K562 (cell line): ENCODE measurements around the gene ERI2. TPM values are rescaled to one million over a fixed set of nuclear protein-coding genes. Genes with fewer than 3 reads are reported as not detected.

Experiments
- BDP1 ChIP-seq: IDR thresholded peaks from 3 replicates; pipeline ENCODE4 v1.6.1; 2011; ENCODE audit not compliant: insufficient read length, insufficient read depth
- CBX8 ChIP-seq: fragments of 200-600 bp; sonication (generic); IDR thresholded peaks from 2 replicates; pipeline ENCODE4 v1.6.1; 2012; ENCODE audit warnings: borderline replicate concordance, mixed run types, low read depth, mild to moderate bottlenecking, moderate library complexity, mixed read lengths, low read length, control low read depth, inconsistent platforms; ENCODE audit not compliant: poor library complexity, severe bottlenecking; ENCODE audit errors: extremely low read depth
- GATAD2A ChIP-seq: fragments of 450-650 bp; IDR thresholded peaks from 2 replicates; pipeline ENCODE4 v1.6.1; 2017
- KDM1A ChIP-seq, 2 experiments: fragments of 450-650 bp; IDR thresholded peaks; 2 replicates each; pipeline ENCODE4 v1.6.1; 2016; ENCODE audit warnings: mild to moderate bottlenecking in 2 of 2
- MED1 ChIP-seq: sonication (generic); formaldehyde crosslinking; IDR thresholded peaks from 2 replicates; pipeline ENCODE4 v1.8.1; 2023; ENCODE audit warnings: missing genetic modification reagents, borderline replicate concordance
- MTF1 ChIP-seq: fragments of 250-450 bp; sonication (Bioruptor Pico); IDR thresholded peaks from 2 replicates; pipeline ENCODE4 v1.9.0; 2021; ENCODE audit warnings: moderate library complexity, mild to moderate bottlenecking, inconsistent platforms, borderline replicate concordance
- POLR2AphosphoS5 ChIP-seq: IDR thresholded peaks from 2 replicates; pipeline ENCODE4 v1.6.1; 2011; ENCODE audit warnings: mild to moderate bottlenecking, low read depth, low read length, moderate library complexity; ENCODE audit not compliant: control insufficient read depth, insufficient read depth
- RBM15 ChIP-seq: fragments of 200-400 bp; formaldehyde crosslinking; IDR thresholded peaks from 2 replicates; pipeline ENCODE4 v1.6.1; 2018; ENCODE audit warnings: mild to moderate bottlenecking, low read length, moderate library complexity; ENCODE audit not compliant: insufficient read depth
- SIN3A ChIP-seq, 2 experiments: fragments of 150-350 bp in 1 of 2; IDR thresholded peaks; 2 replicates each; pipeline ENCODE4 v1.6.1; 2011 to 2016; ENCODE audit warnings: borderline replicate concordance in 2 of 2, low read depth in 2 of 2, low read length in 2 of 2, mild to moderate bottlenecking in 2 of 2, moderate library complexity in 2 of 2; ENCODE audit not compliant: control insufficient read depth in 1 of 2
- SMAD4 ChIP-seq: fragments of 250-450 bp; sonication (Bioruptor Pico); conservative IDR thresholded peaks from 2 replicates; pipeline ENCODE4 v1.8.0; 2021; ENCODE audit warnings: inconsistent platforms, mild to moderate bottlenecking, moderate library complexity
- STAG1 ChIP-seq: sonication (generic); formaldehyde crosslinking; IDR thresholded peaks from 2 replicates; pipeline ENCODE4 v1.5.0; 2020; ENCODE audit warnings: missing genetic modification reagents, borderline replicate concordance
- TARDBP ChIP-seq: fragments of 450-650 bp; IDR thresholded peaks from 2 replicates; pipeline ENCODE4 v1.6.1; 2016
- TRIM28 ChIP-seq: fragments of 450-650 bp; IDR thresholded peaks from 2 replicates; pipeline ENCODE4 v1.6.1; 2017
- ZFP30 ChIP-seq: fragments of 250-450 bp; sonication (Bioruptor Pico); IDR thresholded peaks from 2 replicates; pipeline ENCODE4 v1.8.0; 2022; ENCODE audit warnings: moderate library complexity, mild to moderate bottlenecking, inconsistent platforms, borderline replicate concordance
- ZNF436 ChIP-seq: fragments of 250-450, 450-650 bp; sonication (Bioruptor Pico); formaldehyde crosslinking; IDR thresholded peaks from 2 replicates; pipeline ENCODE4 v1.7.0; 2020; ENCODE audit warnings: mild to moderate bottlenecking
- polyA plus RNA-seq, 8 experiments: library from polyadenylated mRNA; depleted of rRNA in 4 of 8; stranded (reverse) in 5 of 8; unstranded in 3 of 8; fragments of >200 nt; fragmentation: Nextera tagmentation in 2 of 8; fragmentation: Illumina TruSeq in 1 of 8; extraction: Ambion mirVana in 2 of 8; extraction: Trizol in 1 of 8; gene quantifications; 2 replicates each; pipeline versions ENCODE4 v1.2.1 to v1.2.3, GENCODE V29; 2011 to 2014; ENCODE audit warnings: inconsistent platforms in 1 of 8, missing spikeins in 1 of 8
- total RNA-seq, 7 experiments: library from RNA; depleted of rRNA in 6 of 7; stranded (reverse); fragments of >200 nt in 6 of 7; fragmentation: Illumina TruSeq in 2 of 7; extraction: Trizol in 2 of 7; gene quantifications; 2 replicates each; pipeline versions ENCODE4 v1.2.1 to v1.2.3, GENCODE V29; 2011 to 2021; ENCODE audit warnings: low replicate concordance in 1 of 7
- TF ChIP-seq, protein P1 (sequence below): fragments of 250-450 bp; sonication (Bioruptor Pico); IDR thresholded peaks from 2 replicates; pipeline ENCODE4 v1.8.0; 2022; ENCODE audit warnings: moderate library complexity, mild to moderate bottlenecking, inconsistent platforms
- TF ChIP-seq, protein P2 (sequence below): fragments of 250-450 bp; sonication (Bioruptor Pico); IDR thresholded peaks from 2 replicates; pipeline ENCODE4 v1.5.0; 2021; ENCODE audit warnings: mild to moderate bottlenecking, borderline replicate concordance
- TF ChIP-seq, protein P3 (sequence below): fragments of 250-450 bp; sonication (Bioruptor Pico); IDR thresholded peaks from 2 replicates; pipeline ENCODE4 v1.5.0; 2022; ENCODE audit warnings: mild to moderate bottlenecking
- TF ChIP-seq, protein P4 (sequence below): fragments of 450-650 bp; IDR thresholded peaks from 2 replicates; pipeline ENCODE4 v1.6.1; 2016; ENCODE audit warnings: missing biosample characterization, missing genetic modification characterization

ERI2 gene
- total and polyA plus RNA-seq, 9 of the 15 experiments (the other 6 are each of a cell fraction or from before 2014, with no cell fraction given) = 23.3 to 57.0 (median 48.1) TPM

DNA sequence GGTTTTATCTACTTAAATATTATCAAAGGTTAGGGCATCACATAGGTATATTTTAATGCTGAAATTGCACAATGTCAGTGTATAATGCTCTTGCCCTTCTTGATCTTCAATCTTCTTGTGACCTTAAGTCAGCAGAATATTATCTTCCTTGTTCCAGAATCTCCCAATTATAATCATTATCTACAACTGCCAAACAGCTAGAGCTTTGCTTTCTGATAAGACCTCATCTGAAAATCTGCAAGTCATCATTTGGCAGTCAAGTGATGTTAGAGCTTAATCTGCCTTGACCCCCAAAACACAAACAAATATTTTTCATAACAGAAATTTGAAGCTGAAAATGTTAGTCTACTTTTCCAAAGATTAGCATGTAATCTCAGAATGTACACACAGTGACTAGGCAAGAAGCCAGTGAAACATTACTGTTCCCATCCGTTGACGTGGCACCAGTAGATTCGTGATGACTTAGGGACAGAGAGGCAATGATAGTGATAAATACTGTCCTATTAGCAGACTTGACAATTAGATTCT is 19.8 kb upstream of the ERI2 start (continued):
- 0 out of 2 replicates have a peak, but pooled peaks have one; percentile 13 for TF ChIP-seq ZFP30 (CRISPR knock-in tag)
- peak; percentile 69 for TF ChIP-seq SMAD4 (CRISPR knock-in tag)
- no peak for TF ChIP-seq CBX8
- TF ChIP-seq MTF1 (CRISPR knock-in tag) = no peak
- no peak for TF ChIP-seq RBM15
- no peak for TF ChIP-seq STAG1
- no peak for TF ChIP-seq SIN3A (IDR thresholded peaks at IDR 0.05; ENCODE audit: borderline replicate concordance in 2 of 2, control insufficient read depth in 1 of 2, low read depth in 2 of 2, low read length in 2 of 2)
- TF ChIP-seq BDP1 = no peak
- TF ChIP-seq TRIM28 = no peak
- TF ChIP-seq, protein P1, sequence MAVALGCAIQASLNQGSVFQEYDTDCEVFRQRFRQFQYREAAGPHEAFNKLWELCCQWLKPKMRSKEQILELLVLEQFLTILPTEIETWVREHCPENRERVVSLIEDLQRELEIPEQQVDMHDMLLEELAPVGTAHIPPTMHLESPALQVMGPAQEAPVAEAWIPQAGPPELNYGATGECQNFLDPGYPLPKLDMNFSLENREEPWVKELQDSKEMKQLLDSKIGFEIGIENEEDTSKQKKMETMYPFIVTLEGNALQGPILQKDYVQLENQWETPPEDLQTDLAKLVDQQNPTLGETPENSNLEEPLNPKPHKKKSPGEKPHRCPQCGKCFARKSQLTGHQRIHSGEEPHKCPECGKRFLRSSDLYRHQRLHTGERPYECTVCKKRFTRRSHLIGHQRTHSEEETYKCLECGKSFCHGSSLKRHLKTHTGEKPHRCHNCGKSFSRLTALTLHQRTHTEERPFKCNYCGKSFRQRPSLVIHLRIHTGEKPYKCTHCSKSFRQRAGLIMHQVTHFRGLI = peak; percentile 78; the same call in 1 of the 2 replicates
- TF ChIP-seq MED1 = no peak
- TF ChIP-seq, protein P2, sequence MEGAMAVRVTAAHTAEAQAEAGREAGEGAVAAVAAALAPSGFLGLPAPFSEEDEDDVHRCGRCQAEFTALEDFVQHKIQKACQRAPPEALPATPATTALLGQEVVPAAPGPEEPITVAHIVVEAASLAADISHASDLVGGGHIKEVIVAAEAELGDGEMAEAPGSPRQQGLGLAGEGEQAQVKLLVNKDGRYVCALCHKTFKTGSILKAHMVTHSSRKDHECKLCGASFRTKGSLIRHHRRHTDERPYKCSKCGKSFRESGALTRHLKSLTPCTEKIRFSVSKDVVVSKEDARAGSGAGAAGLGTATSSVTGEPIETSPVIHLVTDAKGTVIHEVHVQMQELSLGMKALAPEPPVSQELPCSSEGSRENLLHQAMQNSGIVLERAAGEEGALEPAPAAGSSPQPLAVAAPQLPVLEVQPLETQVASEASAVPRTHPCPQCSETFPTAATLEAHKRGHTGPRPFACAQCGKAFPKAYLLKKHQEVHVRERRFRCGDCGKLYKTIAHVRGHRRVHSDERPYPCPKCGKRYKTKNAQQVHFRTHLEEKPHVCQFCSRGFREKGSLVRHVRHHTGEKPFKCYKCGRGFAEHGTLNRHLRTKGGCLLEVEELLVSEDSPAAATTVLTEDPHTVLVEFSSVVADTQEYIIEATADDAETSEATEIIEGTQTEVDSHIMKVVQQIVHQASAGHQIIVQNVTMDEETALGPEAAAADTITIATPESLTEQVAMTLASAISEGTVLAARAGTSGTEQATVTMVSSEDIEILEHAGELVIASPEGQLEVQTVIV (CRISPR knock-in tag) = no peak
- TF ChIP-seq TARDBP = no peak
- no peak for TF ChIP-seq POLR2AphosphoS5
- peak; percentile 98 to 99 for TF ChIP-seq KDM1A (IDR thresholded peaks at IDR 0.05)
- TF ChIP-seq, protein P3, sequence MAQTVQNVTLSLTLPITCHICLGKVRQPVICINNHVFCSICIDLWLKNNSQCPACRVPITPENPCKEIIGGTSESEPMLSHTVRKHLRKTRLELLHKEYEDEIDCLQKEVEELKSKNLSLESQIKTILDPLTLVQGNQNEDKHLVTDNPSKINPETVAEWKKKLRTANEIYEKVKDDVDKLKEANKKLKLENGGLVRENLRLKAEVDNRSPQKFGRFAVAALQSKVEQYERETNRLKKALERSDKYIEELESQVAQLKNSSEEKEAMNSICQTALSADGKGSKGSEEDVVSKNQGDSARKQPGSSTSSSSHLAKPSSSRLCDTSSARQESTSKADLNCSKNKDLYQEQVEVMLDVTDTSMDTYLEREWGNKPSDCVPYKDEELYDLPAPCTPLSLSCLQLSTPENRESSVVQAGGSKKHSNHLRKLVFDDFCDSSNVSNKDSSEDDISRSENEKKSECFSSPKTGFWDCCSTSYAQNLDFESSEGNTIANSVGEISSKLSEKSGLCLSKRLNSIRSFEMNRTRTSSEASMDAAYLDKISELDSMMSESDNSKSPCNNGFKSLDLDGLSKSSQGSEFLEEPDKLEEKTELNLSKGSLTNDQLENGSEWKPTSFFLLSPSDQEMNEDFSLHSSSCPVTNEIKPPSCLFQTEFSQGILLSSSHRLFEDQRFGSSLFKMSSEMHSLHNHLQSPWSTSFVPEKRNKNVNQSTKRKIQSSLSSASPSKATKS (CRISPR knock-in tag) = no peak; the same call in 1 of the 2 replicates
- no peak for TF ChIP-seq ZNF436 (CRISPR knock-in tag)
- no peak for TF ChIP-seq GATAD2A
- TF ChIP-seq, protein P4, sequence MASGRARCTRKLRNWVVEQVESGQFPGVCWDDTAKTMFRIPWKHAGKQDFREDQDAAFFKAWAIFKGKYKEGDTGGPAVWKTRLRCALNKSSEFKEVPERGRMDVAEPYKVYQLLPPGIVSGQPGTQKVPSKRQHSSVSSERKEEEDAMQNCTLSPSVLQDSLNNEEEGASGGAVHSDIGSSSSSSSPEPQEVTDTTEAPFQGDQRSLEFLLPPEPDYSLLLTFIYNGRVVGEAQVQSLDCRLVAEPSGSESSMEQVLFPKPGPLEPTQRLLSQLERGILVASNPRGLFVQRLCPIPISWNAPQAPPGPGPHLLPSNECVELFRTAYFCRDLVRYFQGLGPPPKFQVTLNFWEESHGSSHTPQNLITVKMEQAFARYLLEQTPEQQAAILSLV = peak; percentile 72; the same call in 1 of the 2 replicates
